HepG2 (cell line): ENCODE data around the gene SERTAD1. TPM values are rescaled to one million over a fixed set of nuclear protein-coding genes. Genes with fewer than 3 reads are reported as not detected.

Experiments
- ATF7 ChIP-seq, 2 experiments: fragments of 450-650 bp in 1 of 2; sonication (generic) in 1 of 2; formaldehyde crosslinking in 1 of 2; IDR thresholded peaks; 2 replicates each; pipeline versions ENCODE4 v1.4.0 to v1.6.1; 2016 to 2020; ENCODE audit warnings: antibody characterized with exemption in 1 of 2, mild to moderate bottlenecking in 1 of 2, missing genetic modification reagents in 1 of 2
- CCDC6 ChIP-seq: sonication (generic); formaldehyde crosslinking; IDR thresholded peaks from 2 replicates; pipeline ENCODE4 v1.8.1; 2022; ENCODE audit warnings: mild to moderate bottlenecking, missing genetic modification reagents, moderate library complexity
- ESRRA ChIP-seq: sonication (generic); formaldehyde crosslinking; IDR thresholded peaks from 2 replicates; pipeline ENCODE4 v1.5.1; 2020; ENCODE audit warnings: mild to moderate bottlenecking, low read depth, missing genetic modification reagents
- HBP1 ChIP-seq: IDR thresholded peaks from 2 replicates; pipeline ENCODE4 v1.6.1; 2016; ENCODE audit warnings: low read depth, control low read depth
- HIC2 ChIP-seq: sonication (generic); formaldehyde crosslinking; IDR thresholded peaks from 2 replicates; pipeline ENCODE4 v1.9.0; 2022; ENCODE audit warnings: low read depth, missing genetic modification reagents
- HIVEP1 ChIP-seq: sonication (generic); formaldehyde crosslinking; IDR thresholded peaks from 2 replicates; pipeline ENCODE4 v1.4.0; 2020; ENCODE audit warnings: mild to moderate bottlenecking, missing genetic modification reagents
- IRF1 ChIP-seq: sonication (generic); formaldehyde crosslinking; IDR thresholded peaks from 2 replicates; pipeline ENCODE4 v1.4.0; 2020; ENCODE audit warnings: low read depth, mild to moderate bottlenecking, missing genetic modification reagents
- MEIS2 ChIP-seq: sonication (generic); formaldehyde crosslinking; IDR thresholded peaks from 2 replicates; pipeline ENCODE4 v1.9.0; 2021; ENCODE audit warnings: mild to moderate bottlenecking, missing genetic modification reagents
- NCOR1 ChIP-seq: fragments of 200-600 bp; sonication (generic); IDR thresholded peaks from 2 replicates; pipeline ENCODE4 v1.7.0; 2017; ENCODE audit warnings: antibody characterized with exemption, low read length, borderline replicate concordance
- NRL ChIP-seq: sonication (generic); formaldehyde crosslinking; IDR thresholded peaks from 2 replicates; pipeline ENCODE4 v1.5.0; 2020; ENCODE audit warnings: missing genetic modification reagents, mild to moderate bottlenecking, moderate library complexity, borderline replicate concordance
- THAP8 ChIP-seq: sonication (generic); formaldehyde crosslinking; IDR thresholded peaks from 2 replicates; pipeline ENCODE4 v1.5.1; 2020; ENCODE audit warnings: missing genetic modification reagents, mild to moderate bottlenecking, borderline replicate concordance
- YY1 ChIP-seq: IDR thresholded peaks from 2 replicates; pipeline ENCODE4 v1.6.1; 2011; ENCODE audit warnings: low read length, low read depth, moderate library complexity, mild to moderate bottlenecking; ENCODE audit not compliant: insufficient read depth, insufficient replicate concordance
- ZMYM2 ChIP-seq: sonication (generic); formaldehyde crosslinking; IDR thresholded peaks from 2 replicates; pipeline ENCODE4 v1.8.0; 2022; ENCODE audit warnings: mild to moderate bottlenecking, missing genetic modification reagents
- ZNF232 ChIP-seq: sonication (generic); formaldehyde crosslinking; IDR thresholded peaks from 2 replicates; pipeline ENCODE4 v1.4.0; 2020; ENCODE audit warnings: missing genetic modification reagents, borderline replicate concordance
- ZNF253 ChIP-seq: sonication (generic); formaldehyde crosslinking; IDR thresholded peaks from 2 replicates; pipeline ENCODE4 v1.8.0; 2022; ENCODE audit warnings: mild to moderate bottlenecking, missing genetic modification reagents, borderline replicate concordance
- ZNF558 ChIP-seq: sonication (generic); formaldehyde crosslinking; IDR thresholded peaks from 2 replicates; pipeline ENCODE4 v1.9.0; 2022; ENCODE audit warnings: mild to moderate bottlenecking, missing genetic modification reagents, borderline replicate concordance
- ZNF678 ChIP-seq: sonication (generic); formaldehyde crosslinking; IDR thresholded peaks from 2 replicates; pipeline ENCODE4 v1.4.0; 2020; ENCODE audit warnings: mild to moderate bottlenecking, missing genetic modification reagents
- ZNF740 ChIP-seq: sonication (generic); formaldehyde crosslinking; IDR thresholded peaks from 2 replicates; pipeline ENCODE4 v1.4.0; 2020; ENCODE audit warnings: missing genetic modification reagents
- ZNF775 ChIP-seq: sonication (generic); formaldehyde crosslinking; IDR thresholded peaks from 2 replicates; pipeline ENCODE4 v1.4.0; 2020; ENCODE audit warnings: missing genetic modification reagents, mild to moderate bottlenecking, moderate library complexity, borderline replicate concordance
- polyA plus RNA-seq, 8 experiments: library from polyadenylated mRNA; depleted of rRNA in 3 of 8; stranded (reverse) in 7 of 8; unstranded in 1 of 8; fragments of >200 nt; fragmentation: Illumina TruSeq in 4 of 8; extraction: Trizol in 4 of 8; gene quantifications; 2 replicates each; pipeline versions ENCODE4 v1.2.1 to v1.2.3, GENCODE V29; 2011 to 2016; ENCODE audit warnings: low read depth in 4 of 8, missing spikeins in 1 of 8, mixed read lengths in 1 of 8; ENCODE audit not compliant: insufficient read depth in 1 of 8
- total RNA-seq, 5 experiments: library from RNA; depleted of rRNA; stranded (reverse); fragments of >200 nt; fragmentation: Illumina TruSeq; extraction: Trizol; gene quantifications; 2 replicates each; pipeline ENCODE4 v1.2.3, GENCODE V29; 2016; ENCODE audit warnings: low read depth in 1 of 5
- TF ChIP-seq, protein P1 (sequence below): sonication (generic); formaldehyde crosslinking; IDR thresholded peaks from 2 replicates; pipeline ENCODE4 v1.4.0; 2020; ENCODE audit warnings: missing genetic modification reagents

Gene SERTAD1
- total and polyA plus RNA-seq, 2 of the 13 experiments (the other 11 are each of a cell fraction or from before 2014, with no cell fraction given): 4.3 to 4.5 TPM

- no peak for TF ChIP-seq HBP1 (CRISPR knock-in tag)
- no peak for TF ChIP-seq ZNF232 (CRISPR knock-in tag)
- no peak for TF ChIP-seq ZNF775 (CRISPR knock-in tag)
- peak; percentile 88; the same call in 1 of the 2 replicates for TF ChIP-seq ZMYM2
- peak; percentile 97 for TF ChIP-seq HIC2
- TF ChIP-seq THAP8 (CRISPR knock-in tag): no peak
- TF ChIP-seq HIVEP1 (CRISPR knock-in tag): no peak
- TF ChIP-seq, protein P1, sequence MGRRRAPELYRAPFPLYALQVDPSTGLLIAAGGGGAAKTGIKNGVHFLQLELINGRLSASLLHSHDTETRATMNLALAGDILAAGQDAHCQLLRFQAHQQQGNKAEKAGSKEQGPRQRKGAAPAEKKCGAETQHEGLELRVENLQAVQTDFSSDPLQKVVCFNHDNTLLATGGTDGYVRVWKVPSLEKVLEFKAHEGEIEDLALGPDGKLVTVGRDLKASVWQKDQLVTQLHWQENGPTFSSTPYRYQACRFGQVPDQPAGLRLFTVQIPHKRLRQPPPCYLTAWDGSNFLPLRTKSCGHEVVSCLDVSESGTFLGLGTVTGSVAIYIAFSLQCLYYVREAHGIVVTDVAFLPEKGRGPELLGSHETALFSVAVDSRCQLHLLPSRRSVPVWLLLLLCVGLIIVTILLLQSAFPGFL (CRISPR knock-in tag): no peak
- TF ChIP-seq ZNF740: no peak
- TF ChIP-seq ESRRA (CRISPR knock-in tag): peak; percentile 82; the same call in 1 of the 2 replicates
- TF ChIP-seq IRF1 (CRISPR knock-in tag): no peak
- TF ChIP-seq YY1: no peak
- TF ChIP-seq ATF7 (IDR thresholded peaks at IDR 0.05): no peak
- no peak for TF ChIP-seq ATF7 (CRISPR knock-in tag; IDR thresholded peaks at IDR 0.05)
- TF ChIP-seq CCDC6 (CRISPR knock-in tag): no peak
- TF ChIP-seq NRL (CRISPR knock-in tag): no peak
- TF ChIP-seq ZNF678 (CRISPR knock-in tag): no peak
- peak; percentile 41; the same call in 1 of the 2 replicates for TF ChIP-seq MEIS2 (CRISPR knock-in tag)
- TF ChIP-seq NCOR1: 0 out of 2 replicates have a peak, but pooled peaks have one; percentile 61
- TF ChIP-seq ZNF558: no peak
- 0 out of 2 replicates have a peak, but pooled peaks have one; percentile 32 for TF ChIP-seq ZNF253 (CRISPR knock-in tag)
Observed at GRCh38 chr19:40461669-40462221, 36.0 kb upstream of the SERTAD1 start (continued).
